HepG2 (cell line): ENCODE results near the gene FMNL2. TPM values are rescaled to one million over a fixed set of nuclear protein-coding genes. Genes with fewer than 3 reads are reported as not detected.

Experiments used
- ATAC-seq: fragments of 200-7000 bp; cut with Tn5 transposase; 3 replicates; pipeline ENCODE4 v1.9.1; 2020; ENCODE audit warnings: mild to moderate bottlenecking, moderate library complexity
- BruUV-seq: library from RNA; stranded (reverse); fragments of 400-500 nt; replicated peaks from 2 replicates; lab custom pipeline; 2021; lab: Mats Ljungman, UMichigan
- CTCF ChIA-PET: fragments of 300-600 bp; formaldehyde crosslinking; extraction: SDS; loops from one replicate; lab custom pipeline; 2021; ENCODE audit warnings: low total read pairs, inconsistent platforms, low intra/inter-chr PET ratio; lab: Yijun Ruan, JAX
- POLR2A ChIA-PET: fragments of 350-600 bp; sonication (Branson Sonifier 250); formaldehyde crosslinking; loops from one replicate; lab custom pipeline; 2020; ENCODE audit warnings: antibody characterized with exemption, inconsistent platforms; lab: Yijun Ruan, JAX
- DNase-seq: peaks from one replicate; pipeline ENCODE4 v3.0.0-alpha.2; 2015; ENCODE audit warnings: low spot score
- FAIRE-seq: peaks from 3 replicates; lab custom pipeline; 2011; peaks lifted over from hg19 to GRCh38; lab: Jason Lieb, UNC
- H2AFZ ChIP-seq: one replicate; pipeline ENCODE4 v1.6.1; 2011; ENCODE audit warnings: low read length, inconsistent platforms
- H3K27ac ChIP-seq: fragments of 300-600 bp; 3 replicates; pipeline ENCODE4 v1.8.0; 2011; ENCODE audit warnings: mixed run types, mild to moderate bottlenecking, mixed read lengths, low read length, inconsistent platforms; ENCODE audit not compliant: insufficient read depth; ENCODE audit errors: extremely low read length
- H3K27me3 ChIP-seq, 2 experiments: fragments of 200-600 bp in 1 of 2; 2 replicates in 1 of 2; 3 replicates in 1 of 2; pipeline versions ENCODE4 v1.6.0 to v1.8.0; 2011; ENCODE audit warnings: low read length in 2 of 2, mild to moderate bottlenecking in 2 of 2, moderate library complexity in 2 of 2, inconsistent platforms in 1 of 2; ENCODE audit not compliant: insufficient read depth in 2 of 2, control insufficient read depth in 1 of 2
- H3K36me3 ChIP-seq, 2 experiments: fragments of 200-600 bp in 1 of 2; replicated peaks in 1 of 2; 2 replicates in 1 of 2; 3 replicates in 1 of 2; pipeline versions ENCODE4 v1.5.1 to v1.8.0; 2011; ENCODE audit warnings: low read length in 2 of 2, inconsistent platforms in 1 of 2; ENCODE audit not compliant: insufficient read depth in 2 of 2, control insufficient read depth in 1 of 2
- H3K4me1 ChIP-seq: 2 replicates; pipeline ENCODE4 v1.5.1; 2012; ENCODE audit warnings: low read length, inconsistent platforms; ENCODE audit not compliant: insufficient read depth
- H3K4me2 ChIP-seq: 2 replicates; pipeline ENCODE4 v1.6.0; 2011; ENCODE audit warnings: low read depth, low read length, inconsistent platforms
- H3K4me3 ChIP-seq, 3 experiments: fragments of 200-600 bp in 1 of 3; sonication (generic), shearing (Covaris generic) in 1 of 3; replicated peaks in 1 of 3; 2 replicates each; pipeline ENCODE4 v1.5.1; 2011 to 2016; ENCODE audit warnings: low read length in 3 of 3, inconsistent platforms in 2 of 3, low read depth in 2 of 3, mild to moderate bottlenecking in 2 of 3, control low read depth in 1 of 3, mixed read lengths in 1 of 3; ENCODE audit not compliant: insufficient read depth in 1 of 3
- H3K79me2 ChIP-seq: one replicate; pipeline ENCODE4 v1.6.1; 2011; ENCODE audit warnings: low read length, inconsistent platforms; ENCODE audit not compliant: insufficient read depth
- H3K9ac ChIP-seq: 2 replicates; pipeline ENCODE4 v1.6.0; 2011; ENCODE audit warnings: mild to moderate bottlenecking, low read depth, low read length, inconsistent platforms; ENCODE audit not compliant: insufficient read depth
- H3K9me3 ChIP-seq: 2 replicates; pipeline ENCODE4 v1.5.1; 2012; ENCODE audit warnings: mild to moderate bottlenecking, low read length
- H4K20me1 ChIP-seq: 2 replicates; pipeline ENCODE4 v1.6.0; 2011; ENCODE audit warnings: inconsistent platforms, mild to moderate bottlenecking, low read length, moderate library complexity; ENCODE audit not compliant: insufficient read depth
- ADNP ChIP-seq: sonication (generic); formaldehyde crosslinking; IDR thresholded peaks from 2 replicates; pipeline ENCODE4 v1.4.0; 2020; ENCODE audit warnings: missing genetic modification reagents
- ARNTL ChIP-seq: sonication (generic); formaldehyde crosslinking; IDR thresholded peaks from 2 replicates; pipeline ENCODE4 v1.4.0; 2020; ENCODE audit warnings: mild to moderate bottlenecking, missing genetic modification reagents
- ATF1 ChIP-seq: IDR thresholded peaks from 2 replicates; pipeline ENCODE4 v1.6.1; 2016; ENCODE audit warnings: mild to moderate bottlenecking, control low read depth
- ATF7 ChIP-seq, 2 experiments: fragments of 450-650 bp in 1 of 2; sonication (generic) in 1 of 2; formaldehyde crosslinking in 1 of 2; IDR thresholded peaks; 2 replicates each; pipeline versions ENCODE4 v1.4.0 to v1.6.1; 2016 to 2020; ENCODE audit warnings: antibody characterized with exemption in 1 of 2, mild to moderate bottlenecking in 1 of 2, missing genetic modification reagents in 1 of 2
- ATM ChIP-seq: fragments of 450-650 bp; IDR thresholded peaks from 2 replicates; pipeline ENCODE4 v1.7.1; 2017; ENCODE audit warnings: mild to moderate bottlenecking, borderline replicate concordance
- CEBPB ChIP-seq: IDR thresholded peaks from 2 replicates; pipeline ENCODE4 v1.6.1; 2011; ENCODE audit warnings: low read depth, low read length, improper control_type of control experiment, borderline replicate concordance
- CENPX ChIP-seq: sonication (generic); formaldehyde crosslinking; IDR thresholded peaks from 2 replicates; pipeline ENCODE4 v1.9.0; 2021; ENCODE audit warnings: mild to moderate bottlenecking, missing genetic modification reagents, moderate library complexity
- FOXJ3 ChIP-seq: sonication (generic); formaldehyde crosslinking; IDR thresholded peaks from 2 replicates; pipeline ENCODE4 v1.4.0; 2020; ENCODE audit warnings: missing genetic modification reagents, mild to moderate bottlenecking, borderline replicate concordance
- FOXK1 ChIP-seq: sonication (generic); formaldehyde crosslinking; IDR thresholded peaks from 2 replicates; pipeline ENCODE4 v1.4.0; 2020; ENCODE audit warnings: low read depth, missing genetic modification reagents, borderline replicate concordance
- GABPA ChIP-seq, 2 experiments: IDR thresholded peaks; 2 replicates each; pipeline ENCODE4 v1.6.1; 2011 to 2016; ENCODE audit warnings: low read depth in 2 of 2, low read length in 1 of 2, missing biosample characterization in 1 of 2, missing genetic modification characterization in 1 of 2
- HDAC1 ChIP-seq: sonication (generic); formaldehyde crosslinking; IDR thresholded peaks from 2 replicates; pipeline ENCODE4 v1.5.1; 2020; ENCODE audit warnings: mild to moderate bottlenecking, missing genetic modification reagents
- MIXL1 ChIP-seq: IDR thresholded peaks from 2 replicates; pipeline ENCODE4 v1.6.1; 2016
- NFIC ChIP-seq: IDR thresholded peaks from 2 replicates; pipeline ENCODE4 v1.6.1; 2012; ENCODE audit warnings: mild to moderate bottlenecking, low read length, inconsistent platforms
- NR2F2 ChIP-seq: IDR thresholded peaks from 2 replicates; pipeline ENCODE4 v1.6.1; 2012; ENCODE audit warnings: low read depth, inconsistent platforms, borderline replicate concordance
- NR2F6 ChIP-seq, 2 experiments: IDR thresholded peaks; 2 replicates each; pipeline ENCODE4 v1.6.1; 2016; ENCODE audit warnings: antibody characterized with exemption in 1 of 2, mild to moderate bottlenecking in 1 of 2
- PHF5A ChIP-seq: IDR thresholded peaks from one replicate; pipeline ENCODE4 v1.6.1; 2018; ENCODE audit warnings: low read depth, missing genetic modification reagents; ENCODE audit not compliant: unreplicated experiment
- RBFOX2 ChIP-seq: fragments of 200-400 bp; formaldehyde crosslinking; IDR thresholded peaks from 2 replicates; pipeline ENCODE4 v1.6.1; 2017; ENCODE audit warnings: low read depth, mild to moderate bottlenecking, low read length
- SYNCRIP ChIP-seq: fragments of 200-400 bp; formaldehyde crosslinking; IDR thresholded peaks from 2 replicates; pipeline ENCODE4 v1.6.1; 2018; ENCODE audit warnings: mild to moderate bottlenecking, low read depth, low read length; ENCODE audit not compliant: insufficient read depth
- TOE1 ChIP-seq: sonication (generic); formaldehyde crosslinking; IDR thresholded peaks from 2 replicates; pipeline ENCODE4 v1.4.0; 2020; ENCODE audit warnings: mild to moderate bottlenecking, missing genetic modification reagents
- ZNF230 ChIP-seq: sonication (generic); formaldehyde crosslinking; IDR thresholded peaks from 2 replicates; pipeline ENCODE4 v1.4.0; 2020; ENCODE audit warnings: mild to moderate bottlenecking, missing genetic modification reagents
- ZNF33A ChIP-seq: sonication (generic); formaldehyde crosslinking; IDR thresholded peaks from 2 replicates; pipeline ENCODE4 v1.5.1; 2020; ENCODE audit warnings: missing genetic modification reagents, mild to moderate bottlenecking, moderate library complexity, borderline replicate concordance
- ZNF430 ChIP-seq: sonication (generic); formaldehyde crosslinking; IDR thresholded peaks from 2 replicates; pipeline ENCODE4 v1.9.0; 2021; ENCODE audit warnings: mild to moderate bottlenecking, missing genetic modification reagents
- ZNF674 ChIP-seq: sonication (generic); formaldehyde crosslinking; IDR thresholded peaks from 2 replicates; pipeline ENCODE4 v1.5.0; 2020; ENCODE audit warnings: low read depth, mild to moderate bottlenecking, missing genetic modification reagents
- ZNF747 ChIP-seq: sonication (generic); formaldehyde crosslinking; IDR thresholded peaks from 2 replicates; pipeline ENCODE4 v1.8.1; 2023; ENCODE audit warnings: missing genetic modification reagents, mild to moderate bottlenecking, borderline replicate concordance
- WGBS: methylation state at CpG from one replicate; pipeline ENCODE4 v1.1.6; 2017; ENCODE audit warnings: low lambda C conversion rate; 5-methylcytosine and 5-hydroxymethylcytosine counted together
- in situ Hi-C: cut with HindIII; loops from 2 replicates; pipeline ENCODE4 v1.10.0; 2017; ENCODE audit warnings: low pct_unique_long_range_greater_than_20kb; ENCODE audit not compliant: extremely low pct_ligation_motif_present
- intact Hi-C: fragments of 100-400 bp; cut with micrococcal nuclease; formaldehyde crosslinking; loops from one replicate; pipeline ENCODE4 v1.10.0; 2022; ENCODE audit not compliant: unreplicated experiment
- polyA plus RNA-seq, 8 experiments: library from polyadenylated mRNA; depleted of rRNA in 3 of 8; stranded (reverse) in 7 of 8; unstranded in 1 of 8; fragments of >200 nt; fragmentation: Illumina TruSeq in 4 of 8; extraction: Trizol in 4 of 8; gene quantifications; 2 replicates each; pipeline versions ENCODE4 v1.2.1 to v1.2.3, GENCODE V29; 2011 to 2016; ENCODE audit warnings: low read depth in 4 of 8, missing spikeins in 1 of 8, mixed read lengths in 1 of 8; ENCODE audit not compliant: insufficient read depth in 1 of 8
- total RNA-seq, 5 experiments: library from RNA; depleted of rRNA; stranded (reverse); fragments of >200 nt; fragmentation: Illumina TruSeq; extraction: Trizol; gene quantifications; 2 replicates each; pipeline ENCODE4 v1.2.3, GENCODE V29; 2016; ENCODE audit warnings: low read depth in 1 of 5
- TF ChIP-seq, protein P1 (sequence below): sonication (generic); formaldehyde crosslinking; IDR thresholded peaks from 2 replicates; pipeline ENCODE4 v1.8.0; 2023; ENCODE audit warnings: mild to moderate bottlenecking, missing genetic modification reagents

FMNL2 gene
- total and polyA plus RNA-seq, 2 of the 13 experiments (the other 11 are each of a cell fraction or from before 2014, with no cell fraction given): 66.5 to 67.7 TPM

DNA sequence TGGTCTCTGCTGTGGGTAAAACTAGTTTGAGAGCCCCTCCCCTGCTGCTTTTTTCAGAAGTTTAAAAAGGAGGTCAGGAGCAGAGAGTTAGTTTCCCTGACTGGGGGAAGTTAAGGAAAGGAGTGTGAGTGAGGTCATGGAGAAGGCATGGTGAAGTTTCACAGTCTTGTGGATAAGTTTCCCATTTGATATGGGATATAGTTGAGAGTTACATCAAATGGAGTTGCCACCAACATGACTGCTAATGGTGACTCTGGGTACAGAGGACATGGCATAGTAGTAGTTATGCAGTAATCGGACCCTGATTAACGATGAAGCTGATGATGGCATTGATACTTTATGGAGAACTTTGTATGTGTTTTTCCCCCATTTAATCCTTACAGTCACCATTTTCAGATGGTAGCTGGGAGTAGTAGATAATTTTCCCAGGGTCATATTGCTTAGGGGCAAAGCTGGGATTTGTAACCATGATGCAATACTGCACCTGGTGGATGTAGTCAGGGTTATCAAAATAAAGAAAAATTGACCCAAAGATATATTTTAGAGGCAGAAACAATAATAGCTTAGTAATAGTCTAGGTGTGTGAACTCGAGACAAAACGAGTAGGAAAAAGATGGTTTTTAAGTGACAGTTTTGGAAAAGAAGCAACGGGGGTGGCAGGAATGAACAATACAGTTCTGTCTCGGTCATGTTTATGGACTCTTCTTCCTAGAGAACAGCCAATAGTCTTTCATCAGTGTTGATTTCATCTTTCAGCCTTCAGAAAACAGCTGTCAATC lies 74.6 kb downstream of the FMNL2 start:
- ChIA-PET CTCF (no interaction called here), POLR2A (interaction anchor here (0.7 to 3.2 kb wide), 9 partner anchors 12 to 133 kb away, joined by 3 to 14 read pairs (median 6); partner anchors contain the start of gene FMNL2)
- Histone ChIP-seq H3K36me3 (peaks cover 0 to 2% of the 10 kb centered on the region in 2 experiments; a peak in 2 of 5 replicates), H3K9ac (no peak overlapping the region), H2AFZ (no peak overlapping the region), H3K4me2 (peak overlapping the region; percentile 39), H3K27ac (peak overlapping the region; percentile 77), H3K4me3 (no peak overlapping the region; a peak in 1 of 6 replicates), H3K79me2 (peaks cover 96% of the 10 kb centered on the region), H3K4me1 (peaks cover 97% of the 10 kb centered on the region), H3K9me3 (no peaks in the 10 kb centered on the region), H4K20me1 (no peaks in the 10 kb centered on the region), H3K27me3 (no peaks in the 10 kb centered on the region)
- DNase-seq: no peak
- no peak for ATAC-seq
- in situ Hi-C loops (loop anchor here (5.0 kb wide), 1 partner anchor 72 kb away; the partner anchor contains the start of gene FMNL2), intact Hi-C loops (loop anchor here (5.0 to 10.0 kb wide), 2 partner anchors 72 to 235 kb away; partner anchors contain the start of genes FMNL2 and STAM2)
- WGBS: 53% methylated on average over 6 of the region's 6 CpGs
- no peak for FAIRE-seq
- BruUV-seq: no TSS peak
- TF ChIP-seq ARNTL (CRISPR knock-in tag) (no peak), ATM (no peak), ZNF33A (CRISPR knock-in tag) (no peak), FOXK1 (no peak; the same call in 1 of the 2 replicates), ZNF230 (CRISPR knock-in tag) (no peak), ATF1 (CRISPR knock-in tag) (peak; percentile 73; the same call in 1 of the 2 replicates), SYNCRIP (no peak), MIXL1 (CRISPR knock-in tag) (no peak), ATF7 (IDR thresholded peaks at IDR 0.05) (peak; percentile 80), ATF7 (CRISPR knock-in tag; IDR thresholded peaks at IDR 0.05) (no peak), ADNP (no peak), NR2F2 (0 out of 2 replicates have a peak, but pooled peaks have one; percentile 41), CEBPB (peak; percentile 90), NR2F6 (IDR thresholded peaks at IDR 0.05) (peak; percentile 32; the same call in 1 of the 2 replicates), NR2F6 (CRISPR knock-in tag; IDR thresholded peaks at IDR 0.05) (no peak), HDAC1 (no peak), ZNF430 (CRISPR knock-in tag) (no peak; the same call in 1 of the 2 replicates), PHF5A (peak; percentile 6), RBFOX2 (no peak), ZNF747 (no peak), GABPA (IDR thresholded peaks at IDR 0.05; ENCODE audit: low read depth, low read length) (no peak), GABPA (CRISPR knock-in tag; IDR thresholded peaks at IDR 0.05; ENCODE audit: low read depth) (peak; percentile 63), CENPX (CRISPR knock-in tag) (no peak), NFIC (peak; percentile 88), ZNF674 (CRISPR knock-in tag) (no peak), FOXJ3 (CRISPR knock-in tag) (peak; percentile 92; the same call in 1 of the 2 replicates), TOE1 (CRISPR knock-in tag) (0 out of 2 replicates have a peak, but pooled peaks have one; percentile 18)
- TF ChIP-seq, protein P1, sequence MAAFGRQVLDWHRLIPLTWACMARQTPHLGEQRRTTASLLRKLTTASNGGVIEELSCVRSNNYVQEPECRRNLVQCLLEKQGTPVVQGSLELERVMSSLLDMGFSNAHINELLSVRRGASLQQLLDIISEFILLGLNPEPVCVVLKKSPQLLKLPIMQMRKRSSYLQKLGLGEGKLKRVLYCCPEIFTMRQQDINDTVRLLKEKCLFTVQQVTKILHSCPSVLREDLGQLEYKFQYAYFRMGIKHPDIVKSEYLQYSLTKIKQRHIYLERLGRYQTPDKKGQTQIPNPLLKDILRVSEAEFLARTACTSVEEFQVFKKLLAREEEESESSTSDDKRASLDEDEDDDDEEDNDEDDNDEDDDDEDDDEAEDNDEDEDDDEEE (CRISPR knock-in tag): 0 out of 2 replicates have a peak, but pooled peaks have one; percentile 14
